Body of pancreas (tissue), 4 donors: ENCODE data around the gene SSH2. TPM values are rescaled to one million over a fixed set of nuclear protein-coding genes. Genes with fewer than 3 reads are reported as not detected.

ENCODE experiments used
- ATAC-seq: fragments of 150-250 bp; one replicate; pipeline ENCODE4 v1.9.1; 2016
- DNase-seq, 4 donors: peaks; one replicate each; pipeline ENCODE4 v3.0.0-alpha.2; 2019
- H3K27ac ChIP-seq, 4 donors: fragments of 200-600 bp; sonication (generic); 1 replicate in 3 of 4; 2 replicates in 1 of 4; pipeline versions ENCODE4 v1.5.1 to v1.6.1; 2016 to 2019; ENCODE audit warnings: mild to moderate bottlenecking in 1 of 4, mixed read lengths in 1 of 4, moderate library complexity in 1 of 4
- H3K27me3 ChIP-seq, 2 donors: fragments of 200-600 bp; sonication (generic); one replicate each; pipeline ENCODE4 v1.6.0; 2016; ENCODE audit warnings: mild to moderate bottlenecking in 1 of 2
- H3K36me3 ChIP-seq, 2 donors: fragments of 200-600 bp; sonication (generic); replicated peaks in 1 of 2; 2 replicates each; pipeline ENCODE4 v1.5.1; 2016; ENCODE audit warnings: low read depth in 2 of 2; ENCODE audit not compliant: insufficient read depth in 1 of 2
- H3K4me1 ChIP-seq: fragments of 200-600 bp; sonication (generic); one replicate; pipeline ENCODE4 v1.6.0; 2016
- H3K4me3 ChIP-seq, 2 donors: fragments of 200-600 bp; sonication (generic); 1 replicate in 1 of 2; 2 replicates in 1 of 2; pipeline ENCODE4 v1.5.1; 2016 to 2019
- H3K9me3 ChIP-seq, 3 donors: fragments of 200-600 bp; sonication (generic); 1 replicate in 2 of 3; 2 replicates in 1 of 3; pipeline ENCODE4 v1.5.1; 2016
- CTCF ChIP-seq, 7 experiments: fragments of 450-650 bp in 4 of 7; fragments of 200-600 bp in 3 of 7; sonication (generic) in 3 of 7; IDR thresholded peaks; one replicate each; pipeline ENCODE4 v1.5.1; 2016 to 2019; ENCODE audit warnings: antibody characterized with exemption in 7 of 7
- POLR2A ChIP-seq, 3 donors: fragments of 450-650 bp; IDR thresholded peaks; one replicate each; pipeline ENCODE4 v1.6.1; 2016; ENCODE audit warnings: antibody characterized with exemption in 3 of 3, mild to moderate bottlenecking in 2 of 3
- WGBS, 2 donors: methylation state at CpG; one replicate each; pipeline ENCODE4 v1.1.5; 2017; 5-methylcytosine and 5-hydroxymethylcytosine counted together
- intact Hi-C: fragments of 100-400 bp; cut with DNase I; formaldehyde crosslinking; loops from one replicate; pipeline ENCODE4 v1.15.1; 2023
- total RNA-seq, 2 donors: library from RNA; depleted of rRNA; stranded (reverse); fragments of >200 nt; gene quantifications; one replicate each; pipeline ENCODE4 v1.1.0, GENCODE V29; 2016

SSH2 gene
- total RNA-seq, 2 donors from 2014 or later: 8.2 to 8.6 TPM

- H3K4me1 ChIP-seq: peaks cover 3% of the 10 kb centered on the region
- H3K27ac ChIP-seq: no peak overlapping the region
- no peaks in the 10 kb centered on the region for H3K9me3 ChIP-seq
- no peaks in the 10 kb centered on the region for H3K27me3 ChIP-seq
- no peak overlapping the region for H3K4me3 ChIP-seq
- TF ChIP-seq POLR2A (IDR thresholded peaks at IDR 0.05): no peak
- no peak for TF ChIP-seq CTCF (IDR thresholded peaks at IDR 0.05)
- DNase-seq: no peak
- no peak for ATAC-seq
- intact Hi-C loops: no loop called here
- 80 to 83% methylated on average over 5 of the region's 5 CpGs for WGBS, 2 donors
- no peaks in the 10 kb centered on the region for H3K36me3 ChIP-seq
Measured at GRCh38 chr17:29793501-29793900, 136.5 kb downstream of the SSH2 start.

- Histone ChIP-seq H3K9me3 (no peaks in the 10 kb centered on the region), H3K27ac (no peak overlapping the region), H3K4me1 (peaks cover 12% of the 10 kb centered on the region), H3K36me3 (no peaks in the 10 kb centered on the region), H3K4me3 (no peak overlapping the region), H3K27me3 (no peaks in the 10 kb centered on the region)
- TF ChIP-seq POLR2A (IDR thresholded peaks at IDR 0.05) (no peak), CTCF (IDR thresholded peaks at IDR 0.05) (no peak)
- ATAC-seq (no peak), DNase-seq (no peak)
- intact Hi-C loops: no loop called here
- 78 to 87% methylated on average over 3 of the region's 3 CpGs for WGBS, 2 donors
Measured at GRCh38 chr17:29791336-29792080, 138.5 kb downstream of the SSH2 start.

GRCh38 chr17:29789196-29790170 lies 140.5 kb downstream of the SSH2 start:
- Histone ChIP-seq H3K9me3 (no peaks in the 10 kb centered on the region), H3K27ac (no peak overlapping the region), H3K27me3 (no peaks in the 10 kb centered on the region), H3K4me1 (peaks cover 21% of the 10 kb centered on the region), H3K4me3 (no peak overlapping the region), H3K36me3 (no peaks in the 10 kb centered on the region)
- intact Hi-C loops: no loop called here
- WGBS, 2 donors: 96 to 100% methylated on average over 4 of the region's 4 CpGs
- DNase-seq (peak in 1 of 4 donors; percentile 37), ATAC-seq (no peak)
- no peak for TF ChIP-seq POLR2A (IDR thresholded peaks at IDR 0.05)
- no peak for TF ChIP-seq CTCF (IDR thresholded peaks at IDR 0.05)

GRCh38 chr17:29787995-29788394 lies 142.0 kb downstream of the SSH2 start:
- H3K4me3 ChIP-seq: no peak overlapping the region
- no peak for DNase-seq
- peaks cover 21% of the 10 kb centered on the region for H3K4me1 ChIP-seq
- no peaks in the 10 kb centered on the region for H3K36me3 ChIP-seq
- H3K27me3 ChIP-seq: no peaks in the 10 kb centered on the region
- TF ChIP-seq POLR2A (IDR thresholded peaks at IDR 0.05): no peak
- no peak for TF ChIP-seq CTCF (IDR thresholded peaks at IDR 0.05)
- 52 to 61% methylated on average over 3 of the region's 3 CpGs for WGBS, 2 donors
- no peaks in the 10 kb centered on the region for H3K9me3 ChIP-seq
- H3K27ac ChIP-seq: no peak overlapping the region
- no peak for ATAC-seq
- intact Hi-C loops: no loop called here
